Ecto neural progenitor cell (in vitro differentiated cells): ENCODE results near the gene CLPTM1.
A peak's percentile ranks its signal among the peaks of the same experiment; 100 is the strongest.
"Not testable (repeated sequence)": the region's sequence is repeated elsewhere in the genome, so short reads cannot be mapped to it uniquely, and the experiment has no call there.

ENCODE experiments used
- DNase-seq: peaks from one replicate; pipeline ENCODE4 v3.0.0-alpha.2; 2018; ENCODE audit warnings: low spot score

Gene CLPTM1

GRCh38 chr19:44954649-44955504 is at the start of gene CLPTM1:
Gene CLPTM1 (plus strand): TSS chr19:44955380. CDS start chr19:44955396, 16 bp downstream.
- peak; percentile 96 for DNase-seq

- peak; percentile 69 for DNase-seq
These were observed 49.6 kb upstream of the CLPTM1 start, which contains the start of gene APOE for GRCh38 chr19:44905437-44906160. Gene APOE (plus strand): TSS chr19:44905796. CDS start chr19:44906625, 829 bp downstream.

GRCh38 chr19:44907613-44908012 is 47.6 kb upstream of the CLPTM1 start:
- DNase-seq, result no peak

GRCh38 chr19:44908074-44908835 is 46.9 kb upstream of the CLPTM1 start:
- DNase-seq, result no peak

GRCh38 chr19:44908836-44909261 is 46.3 kb upstream of the CLPTM1 start:
- DNase-seq, result no peak

- DNase-seq, result no peak
These were observed 45.4 kb upstream of the CLPTM1 start for GRCh38 chr19:44909775-44910174.

GRCh38 chr19:44911896-44912295 is 43.3 kb upstream of the CLPTM1 start:
- DNase-seq, result not testable (repeated sequence)

- no peak for DNase-seq
These were observed 42.3 kb upstream of the CLPTM1 start for GRCh38 chr19:44912854-44913253.

GRCh38 chr19:44913512-44914432 is 41.4 kb upstream of the CLPTM1 start:
- not testable (repeated sequence) for DNase-seq

GRCh38 chr19:44914433-44915206 is 40.6 kb upstream of the CLPTM1 start, which contains the start of gene APOC1:
Gene APOC1 (plus strand): TSS chr19:44914608. CDS start chr19:44914892, 284 bp downstream.
- DNase-seq, result peak; percentile 95

GRCh38 chr19:44924243-44924725 is 30.9 kb upstream of the CLPTM1 start:
- DNase-seq, result no peak

GRCh38 chr19:44925114-44925891 is 29.9 kb upstream of the CLPTM1 start:
- no peak for DNase-seq

GRCh38 chr19:44926245-44927077 is 28.7 kb upstream of the CLPTM1 start:
- not testable (repeated sequence) for DNase-seq

- no peak for DNase-seq
These were observed 27.4 kb upstream of the CLPTM1 start for GRCh38 chr19:44927746-44928145.

- DNase-seq, result no peak
These were observed 25.1 kb upstream of the CLPTM1 start for GRCh38 chr19:44930088-44930487.

GRCh38 chr19:44931541-44931940 is 23.6 kb upstream of the CLPTM1 start:
- DNase-seq, result no peak

GRCh38 chr19:44939668-44940067 is 15.5 kb upstream of the CLPTM1 start:
- no peak for DNase-seq

GRCh38 chr19:44942067-44942571 is 13.1 kb upstream of the CLPTM1 start, which contains the start of gene APOC4:
Gene APOC4 (plus strand): TSS chr19:44942237. CDS start chr19:44942278, 41 bp downstream.
- no peak for DNase-seq
